B cell (primary cell): ENCODE measurements around the gene TM2D1. TPM values are rescaled to one million over a fixed set of nuclear protein-coding genes. Genes with fewer than 3 reads are reported as not detected.

Source experiments
- ATAC-seq: fragments of 200-7000 bp; cut with Tn5 transposase; one replicate; pipeline ENCODE4 v1.10.0; 2021; ENCODE audit warnings: low read depth, mild to moderate bottlenecking, moderate number of reproducible peaks, moderate library complexity
- CTCF ChIA-PET: fragments of 350-600 bp; sonication (Branson Sonifier 250); formaldehyde crosslinking; loops from one replicate; lab custom pipeline; 2021; ENCODE audit warnings: antibody characterized with exemption, inconsistent platforms; lab: Charles Lee
- POLR2A ChIA-PET: fragments of 350-600 bp; sonication (Branson Sonifier 250); formaldehyde crosslinking; loops from one replicate; lab custom pipeline; 2021; ENCODE audit warnings: antibody characterized with exemption; lab: Charles Lee
- DNase-seq: peaks from one replicate; pipeline ENCODE4 v3.0.0; 2013
- H2AFZ ChIP-seq: 2 replicates; pipeline ENCODE4 v1.6.1; 2012; ENCODE audit warnings: mild to moderate bottlenecking, low read depth, low read length; ENCODE audit not compliant: insufficient read depth, poor library complexity, severe bottlenecking
- H3K27ac ChIP-seq, 2 donors: 1 replicate in 1 of 2; 2 replicates in 1 of 2; pipeline ENCODE4 v1.5.1; 2012 to 2013; ENCODE audit warnings: low read length in 2 of 2, mild to moderate bottlenecking in 2 of 2, moderate library complexity in 1 of 2
- H3K27me3 ChIP-seq, 4 experiments: fragments of 200-600 bp in 1 of 4; sonication (generic) in 1 of 4; replicated peaks in 1 of 4; 1 replicate in 2 of 4; 2 replicates in 2 of 4; pipeline versions ENCODE4 v1.6.1 to v1.7.0; 2013 to 2016; ENCODE audit warnings: low read length in 3 of 4, mild to moderate bottlenecking in 2 of 4, mixed read lengths in 1 of 4, moderate library complexity in 1 of 4; ENCODE audit not compliant: insufficient read depth in 4 of 4, control insufficient read depth in 3 of 4; ENCODE audit errors: control extremely low read depth in 1 of 4
- H3K36me3 ChIP-seq, 2 experiments: replicated peaks in 1 of 2; 1 replicate in 1 of 2; 2 replicates in 1 of 2; pipeline versions ENCODE4 v1.6.1 to v1.7.1; 2013; ENCODE audit warnings: low read length in 1 of 2; ENCODE audit not compliant: insufficient read depth in 2 of 2, control insufficient read depth in 1 of 2; ENCODE audit errors: control extremely low read depth in 1 of 2, extremely low read depth in 1 of 2
- H3K4me1 ChIP-seq, 2 donors: fragments of 200-600 bp in 1 of 2; sonication (generic) in 1 of 2; 1 replicate in 1 of 2; 2 replicates in 1 of 2; pipeline versions ENCODE4 v1.5.1 to v1.6.1; 2013 to 2017; ENCODE audit warnings: low read length in 2 of 2; ENCODE audit not compliant: control insufficient read depth in 2 of 2, insufficient read depth in 2 of 2
- H3K4me2 ChIP-seq: replicated peaks from 2 replicates; pipeline ENCODE3; 2012; ENCODE audit warnings: mild to moderate bottlenecking, low read depth, low read length; ENCODE audit not compliant: poor library complexity, severe bottlenecking
- H3K4me3 ChIP-seq, 5 experiments: fragments of 200-600 bp in 1 of 5; sonication (generic) in 1 of 5; 1 replicate in 3 of 5; 2 replicates in 2 of 5; pipeline versions ENCODE4 v1.5.1 to v1.7.0; 2011 to 2016; ENCODE audit warnings: low read length in 4 of 5, mild to moderate bottlenecking in 4 of 5, low read depth in 2 of 5, control low read depth in 1 of 5, moderate library complexity in 1 of 5; ENCODE audit not compliant: insufficient read depth in 1 of 5; ENCODE audit errors: control extremely low read depth in 1 of 5, extremely low read depth in 1 of 5
- H3K79me2 ChIP-seq: fragments of 200-600 bp; sonication (generic); one replicate; pipeline ENCODE4 v1.6.0; 2016; ENCODE audit warnings: low read length; ENCODE audit not compliant: control insufficient read depth, insufficient read depth
- H3K9ac ChIP-seq: fragments of 200-600 bp; sonication (generic); 2 replicates; pipeline ENCODE4 v1.6.1; 2017; ENCODE audit warnings: mild to moderate bottlenecking, low read length, moderate library complexity
- H3K9me3 ChIP-seq, 3 donors: one replicate each; pipeline versions ENCODE4 v1.6.1 to v1.7.1; 2013; ENCODE audit warnings: low read length in 2 of 3; ENCODE audit not compliant: control insufficient read depth in 2 of 3, insufficient read depth in 1 of 3; ENCODE audit errors: control extremely low read depth in 1 of 3
- H4K20me1 ChIP-seq: 2 replicates; pipeline ENCODE4 v1.6.0; 2012; ENCODE audit warnings: mild to moderate bottlenecking, low read length; ENCODE audit not compliant: insufficient read depth, control insufficient read depth, poor library complexity, severe bottlenecking
- H3K27ac Mint-ChIP-seq: one replicate; pipeline ENCODE4 v1.8.0; 2021; ENCODE audit warnings: mixed read lengths
- H3K27me3 Mint-ChIP-seq: one replicate; pipeline ENCODE4 v1.8.0; 2021; ENCODE audit warnings: mixed read lengths
- H3K4me1 Mint-ChIP-seq: one replicate; pipeline ENCODE4 v1.8.0; 2021; ENCODE audit warnings: mixed read lengths
- H3K4me3 Mint-ChIP-seq: one replicate; pipeline ENCODE4 v1.8.0; 2021; ENCODE audit warnings: mixed read lengths
- H3K9me3 Mint-ChIP-seq: one replicate; pipeline ENCODE4 v1.8.0; 2022; ENCODE audit warnings: mixed read lengths; ENCODE audit not compliant: insufficient read depth
- CTCF ChIP-seq: fragments of 200-600 bp; IDR thresholded peaks from one replicate; pipeline ENCODE4 v1.8.0; 2022; ENCODE audit warnings: antibody characterized with exemption, mild to moderate bottlenecking
- EZH2 ChIP-seq: IDR thresholded peaks from 2 replicates; pipeline ENCODE4 v1.6.1; 2012; ENCODE audit warnings: borderline replicate concordance, low read depth, mild to moderate bottlenecking, moderate library complexity, low read length; ENCODE audit not compliant: insufficient read depth, poor library complexity, severe bottlenecking
- WGBS: methylation state at CpG from one replicate; pipeline ENCODE4 v1.1.5; 2013; ENCODE audit warnings: missing lambda C conversion rate; ENCODE audit not compliant: insufficient coverage; 5-methylcytosine and 5-hydroxymethylcytosine counted together
- intact Hi-C: fragments of 100-400 bp; cut with micrococcal nuclease; formaldehyde crosslinking; loops from one replicate; pipeline ENCODE4 v1.10.0; 2022
- polyA plus RNA-seq: library from polyadenylated mRNA; depleted of rRNA; stranded (reverse); fragments of >200 nt; gene quantifications from 2 replicates; pipeline ENCODE4 v1.2.3, GENCODE V29; 2012
- total RNA-seq, 2 donors: library from RNA; stranded (reverse); fragments of 120-200 nt in 1 of 2; gene quantifications; 1 replicate in 1 of 2; 2 replicates in 1 of 2; pipeline versions ENCODE4 v1.2.3 to v1.2.4, GENCODE V29; 2013 to 2022

TM2D1 gene
- total and polyA plus RNA-seq, 2 donors (not counting 1 experiment from before 2014, with no cell fraction given), result 30.8 to 53.3 TPM

GRCh38 chr1:61699911-61700851, 24.8 kb downstream of the TM2D1 start:
- Histone ChIP-seq H3K27me3 (no peaks in the 10 kb centered on the region), H4K20me1 (no peaks in the 10 kb centered on the region), H3K9ac (no peak overlapping the region), H3K27ac (no peak overlapping the region), H3K79me2 (no peaks in the 10 kb centered on the region), H2AFZ (no peak overlapping the region), H3K4me3 (no peak overlapping the region), H3K4me2 (no peak overlapping the region), H3K4me1 (no peaks in the 10 kb centered on the region), H3K36me3 (peaks cover 13 to 41% of the 10 kb centered on the region in 2 experiments), H3K9me3 (no peaks in the 10 kb centered on the region)
- Mint-ChIP-seq H3K4me3 (no peak overlapping the region), H3K9me3 (no peaks in the 10 kb centered on the region), H3K27me3 (no peaks in the 10 kb centered on the region), H3K27ac (no peak overlapping the region), H3K4me1 (no peaks in the 10 kb centered on the region)
- TF ChIP-seq CTCF, result no peak
- TF ChIP-seq EZH2, result no peak
- ChIA-PET POLR2A (no interaction called here), CTCF (interaction anchor here (0.7 kb wide), 1 partner anchor 1850 kb away, joined by 3 read pairs; no protein-coding TSS in a partner anchor)
- no CpG with 5 or more reads among the region's 3 CpGs for WGBS
- no peak for ATAC-seq
- intact Hi-C loops, result no loop called here
- DNase-seq, result no peak

GRCh38 chr1:61692155-61692800, 32.7 kb downstream of the TM2D1 start:
- ChIA-PET POLR2A (no interaction called here), CTCF (no interaction called here)
- Mint-ChIP-seq H3K4me1 (no peaks in the 10 kb centered on the region), H3K9me3 (no peaks in the 10 kb centered on the region), H3K27ac (no peak overlapping the region), H3K27me3 (no peaks in the 10 kb centered on the region), H3K4me3 (no peak overlapping the region)
- no peaks in the 10 kb centered on the region for H3K9me3 ChIP-seq
- no peaks in the 10 kb centered on the region for H3K27me3 ChIP-seq
- no peak for DNase-seq
- no peaks in the 10 kb centered on the region for H3K4me1 ChIP-seq
- no peak for TF ChIP-seq CTCF
- TF ChIP-seq EZH2, result no peak
- no peak overlapping the region for H3K4me3 ChIP-seq
- H3K27ac ChIP-seq, result no peak overlapping the region
- intact Hi-C loops, result no loop called here
- H3K4me2 ChIP-seq, result no peak overlapping the region
- H2AFZ ChIP-seq, result no peak overlapping the region
- ATAC-seq, result no peak
- no CpG with 5 or more reads among the region's 3 CpGs for WGBS
- peaks cover 9 to 27% of the 10 kb centered on the region in 2 experiments for H3K36me3 ChIP-seq
- no peaks in the 10 kb centered on the region for H3K79me2 ChIP-seq
- H4K20me1 ChIP-seq, result no peaks in the 10 kb centered on the region
- no peak overlapping the region for H3K9ac ChIP-seq
